Superior temporal gyrus (tissue), 1 donor: Measurements from ENCODE around the gene KCNC4.
A peak's percentile ranks its signal among the peaks of the same experiment; 100 is the strongest.

ENCODE experiments used
- DNase-seq: peaks from one replicate; pipeline ENCODE4 v3.0.0-alpha.2; 2016; ENCODE audit errors: extremely low spot score

The KCNC4 gene

GRCh38 chr1:110188035-110188618, 22.0 kb upstream of the KCNC4 start:
- DNase-seq: no peak

- no peak for DNase-seq
Measured at GRCh38 chr1:110189181-110189580, 20.9 kb upstream of the KCNC4 start.

GRCh38 chr1:110190282-110190929, 19.7 kb upstream of the KCNC4 start:
- no peak for DNase-seq

GRCh38 chr1:110192541-110192940, 17.6 kb upstream of the KCNC4 start:
- DNase-seq: no peak

- DNase-seq: no peak
Measured at GRCh38 chr1:110195196-110195595, 14.9 kb upstream of the KCNC4 start.

DNA sequence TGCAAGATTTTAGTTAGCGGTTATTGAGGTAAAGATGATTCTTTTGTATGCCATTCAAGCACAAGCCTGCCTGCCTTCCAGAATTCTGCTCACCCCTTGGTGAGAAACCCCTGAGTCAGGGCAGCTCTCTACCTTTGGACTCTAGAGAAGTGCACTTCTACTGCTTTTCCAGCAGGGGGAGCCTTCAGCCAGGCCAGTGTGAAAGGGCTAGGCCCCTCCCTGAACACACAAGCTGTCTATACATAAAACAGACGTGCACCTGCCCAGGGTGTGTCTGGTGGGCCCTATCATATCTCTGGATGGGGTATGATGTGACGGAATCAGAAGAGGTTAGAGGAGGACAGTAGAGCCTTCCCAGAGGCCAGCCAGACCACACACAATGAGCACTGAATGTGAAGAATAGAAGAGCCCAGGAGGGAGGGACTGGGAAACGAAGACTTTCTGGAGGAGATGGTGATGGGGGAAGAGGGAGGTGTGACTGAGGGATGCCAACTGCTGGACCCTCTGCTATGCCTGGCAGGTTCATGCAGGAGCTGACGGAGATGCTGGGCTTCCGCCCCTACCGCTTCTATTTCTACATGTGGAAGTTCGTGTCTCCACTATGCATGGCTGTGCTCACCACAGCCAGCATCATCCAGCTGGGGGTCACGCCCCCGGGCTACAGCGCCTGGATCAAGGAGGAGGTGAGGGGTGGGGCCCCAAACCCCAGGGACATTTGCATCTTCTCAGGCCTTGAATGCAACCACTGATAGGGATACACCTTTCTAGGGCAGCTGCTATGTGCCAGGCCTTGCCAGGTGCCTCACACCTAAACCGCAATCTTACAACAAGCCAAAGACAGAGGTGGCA, 13.0 kb upstream of the KCNC4 start:
- DNase-seq: peak; percentile 39

- DNase-seq: no peak
Measured at GRCh38 chr1:110197905-110198629, 12.0 kb upstream of the KCNC4 start.

- no peak for DNase-seq
Measured at GRCh38 chr1:110198746-110199145, 11.4 kb upstream of the KCNC4 start.

DNA sequence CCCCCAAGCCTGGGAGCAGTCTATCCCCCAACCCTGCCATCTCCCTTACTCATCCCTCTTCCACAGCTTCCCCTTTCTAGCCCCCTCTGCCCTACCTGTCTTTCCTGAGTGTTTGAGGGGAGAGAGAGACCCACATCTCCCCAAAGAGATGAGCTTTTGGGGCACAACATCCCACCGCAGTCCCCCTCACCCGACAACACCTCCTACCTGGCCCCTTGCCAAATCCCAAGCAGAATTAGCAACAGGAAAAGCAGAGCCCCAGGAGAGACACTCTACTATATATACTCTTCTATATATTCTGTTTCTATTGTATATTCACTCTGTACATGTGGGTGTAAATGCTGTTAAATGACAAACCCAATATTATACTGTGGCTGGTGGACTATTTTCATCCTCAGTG, 9.9 kb upstream of the KCNC4 start:
- DNase-seq: no peak

DNA sequence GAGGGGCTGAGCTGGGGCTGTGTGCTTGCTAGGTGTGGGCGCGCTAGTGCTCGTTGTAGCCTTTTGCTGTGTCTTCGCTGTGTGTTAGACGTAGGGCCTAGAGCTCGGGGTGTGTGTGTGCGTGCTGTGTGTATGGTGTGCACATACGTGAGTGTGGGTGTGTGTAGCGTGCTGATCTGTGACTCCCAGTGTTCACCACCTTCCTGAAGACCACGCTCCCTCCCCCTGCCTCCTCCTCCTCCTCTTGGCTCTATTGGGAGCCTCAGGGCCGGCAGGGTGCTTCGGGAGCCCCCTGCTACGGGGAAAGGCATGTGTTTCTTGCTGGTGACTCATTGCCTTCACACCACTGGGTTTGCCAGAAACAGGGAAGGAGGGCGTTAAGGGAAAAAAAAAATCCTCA, 9.4 kb upstream of the KCNC4 start:
- DNase-seq: peak; percentile 59

DNA sequence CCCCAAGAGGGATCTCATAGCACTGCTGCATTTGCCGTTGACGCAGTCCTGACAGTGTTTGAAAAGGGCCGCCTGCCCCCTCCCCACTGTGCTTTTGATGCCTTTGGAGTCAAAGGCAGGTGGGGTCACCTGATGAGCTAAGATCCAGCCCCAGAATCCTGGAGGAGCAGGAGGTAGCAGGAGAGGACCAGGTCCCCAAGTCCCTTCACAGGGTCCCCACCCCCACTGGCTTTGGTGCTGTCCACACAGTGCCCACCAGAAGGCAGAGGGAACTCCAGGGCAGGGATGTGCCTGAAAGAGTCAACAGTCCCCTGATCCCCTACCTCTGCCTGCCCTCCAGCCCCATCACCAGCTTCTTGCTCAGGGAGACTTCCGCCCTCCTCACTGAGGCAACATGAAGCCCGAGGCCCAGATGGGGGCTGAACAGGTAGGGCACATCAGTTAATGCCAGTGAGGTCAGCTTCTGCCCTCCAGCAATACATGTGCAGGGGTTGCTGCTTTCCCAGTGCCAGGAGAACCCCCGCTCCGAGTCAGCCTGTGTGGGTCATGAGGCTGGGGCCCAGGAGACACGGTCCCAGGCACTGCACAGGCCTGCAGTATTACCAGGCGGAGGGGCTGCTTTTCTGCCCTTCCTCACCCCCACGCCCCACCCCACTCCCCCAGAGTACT, 8.8 kb upstream of the KCNC4 start:
- no peak for DNase-seq

DNA sequence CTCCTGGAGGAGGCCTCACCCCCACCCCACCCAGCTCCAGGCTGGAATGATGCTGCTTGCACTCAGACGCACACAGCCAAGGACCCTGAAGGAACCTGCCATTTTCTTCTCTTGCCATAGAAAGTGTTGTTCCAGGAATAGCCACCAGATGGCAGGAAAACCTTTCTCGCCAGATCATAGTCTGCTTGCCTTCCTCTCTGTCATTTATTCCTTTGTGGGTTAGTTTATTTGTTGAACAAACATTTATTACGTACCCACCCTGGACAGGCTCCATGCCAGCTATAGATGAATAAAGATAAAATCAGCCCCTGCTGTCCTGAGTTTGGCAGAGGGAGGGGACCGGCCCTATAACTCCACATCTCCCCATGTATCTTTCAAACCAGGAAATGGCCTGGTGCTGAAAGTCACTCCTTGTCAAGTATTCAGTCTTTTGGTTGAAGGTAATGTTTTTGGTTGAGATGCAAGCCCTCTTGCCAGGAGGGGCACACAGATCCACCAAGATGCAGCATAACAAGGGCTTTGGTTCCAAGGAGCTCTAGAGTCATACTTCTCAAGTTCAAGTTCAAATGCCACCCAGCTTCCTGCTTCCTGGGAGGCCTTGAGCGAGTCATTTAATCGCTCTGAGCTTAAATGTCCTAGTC, 7.0 kb upstream of the KCNC4 start:
- DNase-seq: peak; percentile 87

GRCh38 chr1:110205156-110205555, 5.0 kb upstream of the KCNC4 start:
- DNase-seq: no peak

GRCh38 chr1:110205591-110206155, 4.4 kb upstream of the KCNC4 start:
- no peak for DNase-seq

- no peak for DNase-seq
Measured at GRCh38 chr1:110206261-110206920, 3.7 kb upstream of the KCNC4 start.

DNA sequence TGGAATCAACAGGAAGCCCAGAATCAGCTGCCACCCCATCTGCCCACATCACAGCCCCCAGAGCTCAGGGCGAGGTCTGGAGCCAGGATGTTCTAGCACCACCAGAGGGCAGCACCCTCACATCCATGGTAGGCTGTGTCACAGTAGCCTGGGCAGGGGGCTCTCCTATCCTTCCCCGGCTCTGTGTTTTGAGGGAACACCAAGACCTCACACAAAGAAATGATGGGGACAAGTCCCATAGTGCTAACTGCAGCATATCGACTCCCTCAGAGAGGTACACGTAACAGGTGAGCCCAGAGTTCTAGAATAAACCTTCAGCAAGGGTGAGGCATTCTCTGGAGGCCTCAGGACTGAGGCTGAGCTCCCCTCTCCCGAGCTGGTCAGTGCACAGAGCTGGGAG, 2.3 kb upstream of the KCNC4 start:
- peak; percentile 80 for DNase-seq

- no peak for DNase-seq
Measured at GRCh38 chr1:110208916-110209645, 1.0 kb upstream of the KCNC4 start.

DNA sequence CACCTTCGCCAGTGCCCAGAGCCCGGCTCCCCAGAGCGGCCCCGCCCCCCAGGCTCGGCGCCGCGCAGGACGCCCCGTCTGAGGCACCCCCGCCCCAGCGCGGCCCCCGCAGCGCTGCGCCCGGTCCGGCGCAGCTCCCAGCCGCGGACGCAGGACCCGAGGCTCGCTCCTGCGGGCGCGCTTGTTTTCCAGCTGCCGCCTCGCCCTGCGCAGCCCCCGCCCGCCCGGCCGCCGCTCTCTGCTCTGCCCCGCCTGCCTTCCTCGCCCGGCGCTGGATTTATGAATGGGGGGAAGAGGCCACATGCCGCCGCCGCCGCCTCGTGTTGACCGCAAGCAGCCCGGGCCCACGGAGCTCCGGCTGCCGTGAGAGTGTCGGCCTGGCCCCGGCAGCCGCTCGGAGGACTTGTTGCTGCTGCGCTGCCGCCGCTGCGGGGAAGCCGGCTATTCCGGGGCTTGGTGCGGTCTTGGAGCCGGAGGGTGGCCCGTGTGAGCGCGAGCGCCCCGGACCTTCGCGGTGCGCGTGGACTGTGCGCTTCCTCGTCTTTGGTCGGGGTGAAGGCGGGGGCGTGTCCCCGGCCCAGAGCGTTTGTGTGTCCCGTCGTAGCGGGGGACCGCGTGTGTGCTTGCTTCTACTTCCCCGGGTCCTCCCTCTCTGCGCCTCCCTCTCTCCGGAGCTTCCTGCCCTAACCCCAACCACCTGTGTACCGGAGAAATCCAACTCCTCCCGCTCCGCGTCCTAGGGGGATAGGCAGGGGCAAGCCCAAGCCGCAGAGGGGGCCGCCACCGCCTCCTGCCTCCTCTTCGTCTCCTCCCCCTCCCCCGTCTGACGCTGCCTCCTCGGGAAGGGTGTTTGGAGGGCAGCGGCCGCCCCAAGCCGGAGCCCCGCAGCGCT, 736 bp downstream of the KCNC4 start:
- DNase-seq: no peak
